Astrocyte of the spinal cord (primary cell): Measurements from ENCODE around the gene PTBP1.

Experiments
- DNase-seq: peaks from one replicate; pipeline ENCODE4 v3.0.0; 2011; ENCODE audit warnings: low read depth, low spot score
- H3K4me3 ChIP-seq: 2 replicates; pipeline ENCODE4 v1.5.1; 2011; ENCODE audit warnings: low read depth, mild to moderate bottlenecking, low read length, moderate library complexity
- CTCF ChIP-seq: IDR thresholded peaks from 2 replicates; pipeline ENCODE4 v1.5.1; 2012; ENCODE audit warnings: low read depth, mild to moderate bottlenecking, low read length, inconsistent platforms
- in situ Hi-C: cut with HindIII; loops from 2 replicates; pipeline ENCODE4 v1.10.0; 2017; ENCODE audit warnings: low sequenced_read_pairs

The PTBP1 gene

GRCh38 chr19:752652-753517 is 44.4 kb upstream of the PTBP1 start:
- no peak overlapping the region for H3K4me3 ChIP-seq
- in situ Hi-C loops = no loop called here
- peak; percentile 91 for DNase-seq
- no peak for TF ChIP-seq CTCF

GRCh38 chr19:754530-754929 is 42.7 kb upstream of the PTBP1 start:
- DNase-seq = no peak
- TF ChIP-seq CTCF = no peak
- H3K4me3 ChIP-seq = no peak overlapping the region
- in situ Hi-C loops = no loop called here

- no peak for DNase-seq
- H3K4me3 ChIP-seq = no peak overlapping the region
- in situ Hi-C loops = no loop called here
- TF ChIP-seq CTCF = no peak
Observed at GRCh38 chr19:755063-755462, 42.2 kb upstream of the PTBP1 start.

GRCh38 chr19:756236-756635 is 41.0 kb upstream of the PTBP1 start:
- in situ Hi-C loops = no loop called here
- TF ChIP-seq CTCF = no peak
- H3K4me3 ChIP-seq = no peak overlapping the region
- peak; percentile 42 for DNase-seq

- in situ Hi-C loops = no loop called here
- H3K4me3 ChIP-seq = no peak overlapping the region
- no peak for TF ChIP-seq CTCF
- DNase-seq = no peak
Observed at GRCh38 chr19:756821-757688, 40.2 kb upstream of the PTBP1 start.

GRCh38 chr19:757811-758668 is 39.2 kb upstream of the PTBP1 start:
- TF ChIP-seq CTCF = no peak
- H3K4me3 ChIP-seq = no peak overlapping the region
- in situ Hi-C loops = no loop called here
- DNase-seq = no peak
